Activated naive CD4-positive, alpha-beta T cell treated with anti-CD3 and anti-CD28 coated beads for 36 hours (primary cell): ENCODE measurements around the gene WSB1. TPM values are rescaled to one million over a fixed set of nuclear protein-coding genes. Genes with fewer than 3 reads are reported as not detected.

Source experiments
- CTCF ChIA-PET: fragments of 350-600 bp; sonication (Branson Sonifier 250); formaldehyde crosslinking; loops from one replicate; lab custom pipeline; 2021; ENCODE audit warnings: antibody characterized with exemption; lab: Charles Lee
- DNase-seq: peaks from one replicate; pipeline ENCODE4 v3.0.0-alpha.2; 2020
- H3K27ac Mint-ChIP-seq: one replicate; pipeline ENCODE4 v1.8.0; 2021; ENCODE audit warnings: mild to moderate bottlenecking, mixed read lengths
- H3K27me3 Mint-ChIP-seq: one replicate; pipeline ENCODE4 v1.8.0; 2021; ENCODE audit warnings: low read depth, mixed read lengths
- H3K36me3 Mint-ChIP-seq: one replicate; pipeline ENCODE4 v1.8.0; 2021; ENCODE audit warnings: low read depth, mixed read lengths
- H3K4me1 Mint-ChIP-seq: one replicate; pipeline ENCODE4 v1.8.0; 2021; ENCODE audit warnings: low read depth, mixed read lengths
- H3K4me3 Mint-ChIP-seq: one replicate; pipeline ENCODE4 v1.8.0; 2021; ENCODE audit warnings: mild to moderate bottlenecking, moderate library complexity, mixed read lengths
- H3K9me3 Mint-ChIP-seq: one replicate; pipeline ENCODE4 v1.8.0; 2021; ENCODE audit warnings: mixed read lengths
- intact Hi-C: fragments of 100-400 bp; cut with micrococcal nuclease; formaldehyde crosslinking; loops from one replicate; pipeline ENCODE4 v1.15.1; 2023
- microRNA-seq: library from miRNA; unstranded; fragments of <30 nt; microRNA quantifications from one replicate; pipeline ENCODE4 v1.2.0, GENCODE V29; 2022; ENCODE audit warnings: borderline microRNAs expressed, borderline replicate concordance
- total RNA-seq, 2 experiments: library from RNA; stranded (reverse); gene quantifications; one replicate each; pipeline ENCODE4 v1.2.3, GENCODE V29; 2021

WSB1 gene
- total RNA-seq, 2 experiments from 2014 or later, result 112 to 118 TPM

GRCh38 chr17:27354491-27355081 lies 60.7 kb downstream of the WSB1 start:
- H3K4me1 Mint-ChIP-seq, result peaks cover 21% of the 10 kb centered on the region
- intact Hi-C loops, result no loop called here
- H3K4me3 Mint-ChIP-seq, result peak overlapping the region; percentile 89
- H3K27ac Mint-ChIP-seq, result peak overlapping the region; percentile 56
- H3K9me3 Mint-ChIP-seq, result no peaks in the 10 kb centered on the region
- no peaks in the 10 kb centered on the region for H3K27me3 Mint-ChIP-seq
- no peaks in the 10 kb centered on the region for H3K36me3 Mint-ChIP-seq
- CTCF ChIA-PET, result interaction anchor here (0.7 to 4.1 kb wide), 28 partner anchors 8 to 300 kb away, joined by 3 to 63 read pairs (median 4); no protein-coding TSS in a partner anchor
- DNase-seq, result peak; percentile 26

- H3K9me3 Mint-ChIP-seq, result no peaks in the 10 kb centered on the region
- peak overlapping the region; percentile 50 for H3K27ac Mint-ChIP-seq
- intact Hi-C loops, result no loop called here
These were observed 61.5 kb downstream of the WSB1 start for GRCh38 chr17:27355419-27355818.

GRCh38 chr17:27356091-27356705 lies 62.3 kb downstream of the WSB1 start:
- CTCF ChIA-PET, result interaction anchor here (4.1 kb wide), 1 partner anchor 245 kb away, joined by 63 read pairs; no protein-coding TSS in a partner anchor
- Mint-ChIP-seq H3K27me3 (no peaks in the 10 kb centered on the region), H3K4me3 (no peak overlapping the region), H3K36me3 (no peaks in the 10 kb centered on the region), H3K9me3 (no peaks in the 10 kb centered on the region), H3K27ac (no peak overlapping the region), H3K4me1 (peaks cover 21% of the 10 kb centered on the region)
- no peak for DNase-seq
- intact Hi-C loops, result no loop called here

More at GRCh38 chr17:27355419-27355818, 61.5 kb downstream of the WSB1 start:
- DNase-seq, result no peak
- no peak overlapping the region for H3K4me3 Mint-ChIP-seq
- H3K27me3 Mint-ChIP-seq, result no peaks in the 10 kb centered on the region
- CTCF ChIA-PET, result interaction anchor here (1.3 to 4.1 kb wide), 5 partner anchors 22 to 299 kb away, joined by 4 to 63 read pairs (median 10); no protein-coding TSS in a partner anchor
- H3K36me3 Mint-ChIP-seq, result no peaks in the 10 kb centered on the region
- peaks cover 21% of the 10 kb centered on the region for H3K4me1 Mint-ChIP-seq

- Mint-ChIP-seq H3K4me3 (no peak overlapping the region), H3K36me3 (no peaks in the 10 kb centered on the region), H3K9me3 (no peaks in the 10 kb centered on the region), H3K27me3 (no peaks in the 10 kb centered on the region), H3K4me1 (peaks cover 15% of the 10 kb centered on the region), H3K27ac (no peak overlapping the region)
- CTCF ChIA-PET, result no interaction called here
- intact Hi-C loops, result no loop called here
- DNase-seq, result no peak
These were observed 63.3 kb downstream of the WSB1 start for GRCh38 chr17:27357236-27357635.

DNA sequence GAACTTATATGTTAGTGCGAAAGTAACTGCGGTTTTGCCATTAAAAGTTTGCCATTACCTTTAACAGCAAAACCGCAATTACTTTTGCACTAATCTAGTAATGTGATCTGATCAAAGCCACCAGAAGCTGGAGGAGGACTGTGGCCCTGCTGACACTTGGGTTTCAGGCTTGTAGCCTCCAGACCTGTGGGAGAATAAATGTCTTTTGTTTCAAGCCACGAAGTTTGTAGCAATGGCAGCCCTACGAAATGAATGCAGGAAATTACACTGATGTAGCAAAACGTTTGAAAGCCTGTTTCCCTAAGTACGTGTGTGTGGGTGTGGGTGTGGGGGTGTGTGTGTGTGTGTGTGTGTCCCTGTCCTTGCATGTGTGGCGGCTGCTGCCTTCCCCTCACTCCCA lies 66.6 kb downstream of the WSB1 start:
- Mint-ChIP-seq H3K27ac (no peak overlapping the region), H3K27me3 (no peaks in the 10 kb centered on the region), H3K9me3 (no peaks in the 10 kb centered on the region), H3K4me3 (no peak overlapping the region), H3K4me1 (no peaks in the 10 kb centered on the region), H3K36me3 (no peaks in the 10 kb centered on the region)
- intact Hi-C loops, result no loop called here
- no peak for DNase-seq
- CTCF ChIA-PET, result interaction anchor here (1.7 to 2.0 kb wide), 2 partner anchors 20 to 239 kb away, joined by 6 to 13 read pairs; no protein-coding TSS in a partner anchor

DNA sequence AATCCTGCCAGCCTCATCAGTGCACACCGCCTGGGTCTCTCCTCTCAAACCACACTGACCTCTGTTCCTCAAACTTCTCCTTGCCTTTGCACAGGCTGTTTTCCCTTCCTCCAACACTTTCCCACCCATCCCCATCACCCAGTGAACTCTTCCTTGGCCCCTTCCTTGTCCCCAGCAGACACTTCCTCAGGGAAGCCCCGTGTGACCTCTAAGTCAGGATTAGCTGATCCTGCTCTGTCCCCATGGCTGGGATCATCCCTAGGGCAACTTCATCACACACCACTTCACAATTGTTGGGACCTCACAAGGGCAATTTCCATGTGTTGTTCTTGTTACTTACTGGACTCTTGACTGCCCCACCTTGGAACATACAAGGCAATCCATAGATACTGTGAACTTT lies 67.8 kb downstream of the WSB1 start:
- Mint-ChIP-seq H3K27me3 (no peaks in the 10 kb centered on the region), H3K4me3 (no peak overlapping the region), H3K27ac (no peak overlapping the region), H3K36me3 (no peaks in the 10 kb centered on the region), H3K9me3 (no peaks in the 10 kb centered on the region), H3K4me1 (no peaks in the 10 kb centered on the region)
- CTCF ChIA-PET, result interaction anchor here (1.1 kb wide), 1 partner anchor 18 kb away, joined by 4 read pairs; no protein-coding TSS in a partner anchor
- intact Hi-C loops, result no loop called here
- DNase-seq, result no peak

- Mint-ChIP-seq H3K4me3 (no peak overlapping the region), H3K9me3 (no peaks in the 10 kb centered on the region), H3K27me3 (no peaks in the 10 kb centered on the region), H3K27ac (no peak overlapping the region), H3K4me1 (no peaks in the 10 kb centered on the region), H3K36me3 (no peaks in the 10 kb centered on the region)
- CTCF ChIA-PET, result interaction anchor here (0.8 to 1.6 kb wide), 4 partner anchors 8 to 288 kb away, joined by 3 to 5 read pairs (median 4); no protein-coding TSS in a partner anchor
- DNase-seq, result no peak
- intact Hi-C loops, result no loop called here
These were observed 68.6 kb downstream of the WSB1 start for GRCh38 chr17:27362503-27362902.

- DNase-seq, result no peak
These were observed 69.0 kb downstream of the WSB1 start for GRCh38 chr17:27362909-27363308.

DNA sequence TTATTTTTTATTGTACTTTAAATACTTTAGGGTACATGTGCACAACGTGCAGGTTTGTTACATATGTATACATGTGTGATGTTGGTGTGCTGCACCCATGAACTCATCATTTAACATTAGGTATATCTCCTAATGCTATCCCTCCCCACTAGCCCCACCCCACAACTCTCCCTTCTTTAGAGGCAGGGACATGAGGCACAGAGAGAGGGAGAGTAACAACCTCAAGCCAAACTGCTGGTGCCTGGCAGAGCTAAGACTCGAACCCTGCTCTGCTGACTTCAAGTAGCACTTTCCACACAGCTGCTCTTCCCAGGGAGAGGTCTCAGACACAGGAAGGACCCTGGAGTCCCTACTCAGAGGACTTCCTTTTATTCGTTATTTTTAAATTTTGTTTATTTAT lies 69.4 kb downstream of the WSB1 start:
- no peak overlapping the region for H3K27ac Mint-ChIP-seq
- H3K4me3 Mint-ChIP-seq, result no peak overlapping the region
- DNase-seq, result no peak
- no peaks in the 10 kb centered on the region for H3K27me3 Mint-ChIP-seq
- CTCF ChIA-PET, result interaction anchor here (1.0 to 1.6 kb wide), 3 partner anchors 9 to 693 kb away, joined by 3 to 5 read pairs (median 3); no protein-coding TSS in a partner anchor
- intact Hi-C loops, result no loop called here
- no peaks in the 10 kb centered on the region for H3K4me1 Mint-ChIP-seq
- no peaks in the 10 kb centered on the region for H3K36me3 Mint-ChIP-seq
- no peaks in the 10 kb centered on the region for H3K9me3 Mint-ChIP-seq

More at GRCh38 chr17:27362909-27363308, 69.0 kb downstream of the WSB1 start:
- no peaks in the 10 kb centered on the region for H3K36me3 Mint-ChIP-seq
- H3K27ac Mint-ChIP-seq, result no peak overlapping the region
- H3K4me1 Mint-ChIP-seq, result no peaks in the 10 kb centered on the region
- H3K27me3 Mint-ChIP-seq, result no peaks in the 10 kb centered on the region
- no peaks in the 10 kb centered on the region for H3K9me3 Mint-ChIP-seq
- intact Hi-C loops, result no loop called here
- H3K4me3 Mint-ChIP-seq, result no peak overlapping the region
- CTCF ChIA-PET, result interaction anchor here (0.8 to 1.6 kb wide), 5 partner anchors 9 to 693 kb away, joined by 3 to 5 read pairs (median 3); no protein-coding TSS in a partner anchor

Small RNAs within 50 kb of the gene (microRNA-seq; reads per million reads assigned to microRNA genes)
- 1.6 reads per million for gene MIR4522

Other genes starting within 250 kb of the WSB1 start
- gene KSR1, start 162.3 kb downstream of the WSB1 start, total RNA-seq, result 100 to 1,000 TPM; 179 to 189 TPM